ENCODE data around the gene ZBTB26. TPM values are rescaled to one million over a fixed set of nuclear protein-coding genes. Genes with fewer than 3 reads are reported as not detected.

The ZBTB26 gene
- total RNA-seq, 1 experiment from 2014 or later: 4.5 TPM

- CTCF ChIA-PET: no interaction called here
- intact Hi-C loops (cut with micrococcal nuclease; ENCODE audit: unreplicated experiment) (no loop called here), in situ Hi-C loops (cut with HindIII; ENCODE audit: low pct_unique_long_range_greater_than_20kb, low sequenced_read_pairs) (no loop called here)
- ATAC-seq (no peak), DNase-seq (ENCODE audit: low read depth, low spot score) (no peak)
- H3K9me3 ChIP-seq (ENCODE audit: control insufficient read depth, insufficient read depth, low read depth, low read length): no peaks in the 10 kb centered on the region
- H3K4me1 ChIP-seq (ENCODE audit: control insufficient read depth, insufficient read depth, low read length): no peaks in the 10 kb centered on the region
- H3K27me3 ChIP-seq (ENCODE audit: control insufficient read depth, insufficient read depth, low read length): no peaks in the 10 kb centered on the region
- no peak overlapping the region for H3K4me3 ChIP-seq (ENCODE audit: low read depth in 2 of 2, low read length in 2 of 2)
- POLR2A ChIA-PET: no interaction called here
- TF ChIP-seq TCF7L2 (IDR thresholded peaks at IDR 0.05; ENCODE audit: low read depth, low read length): no peak
- no peak for TF ChIP-seq CTCF (IDR thresholded peaks at IDR 0.05)
- no peak for TF ChIP-seq POLR2AphosphoS5 (IDR thresholded peaks at IDR 0.05; ENCODE audit: low read depth, low read length)
- TF ChIP-seq REST (IDR thresholded peaks at IDR 0.05; ENCODE audit: insufficient read depth in 1 of 2, low read depth in 2 of 2, low read length in 1 of 2): no peak
- no peak for TF ChIP-seq SIN3A (IDR thresholded peaks at IDR 0.05; ENCODE audit: borderline replicate concordance, insufficient read depth, low read depth, low read length)
- BruUV-seq (replicated peaks): no TSS peak
- no peak overlapping the region for H3K27ac ChIP-seq (ENCODE audit: low read length)
- peaks cover 4% of the 10 kb centered on the region; the same call in 1 of the 2 replicates for H3K36me3 ChIP-seq (ENCODE audit: control insufficient read depth, insufficient read depth, low read length)
Observed at GRCh38 chr9:122975196-122975595, 43.9 kb upstream of the ZBTB26 start.

GRCh38 chr9:122961139-122961538, 29.8 kb upstream of the ZBTB26 start:
- H3K9me3 ChIP-seq (ENCODE audit: control insufficient read depth, insufficient read depth, low read depth, low read length): no peaks in the 10 kb centered on the region
- no TSS peak for BruUV-seq (replicated peaks)
- CTCF ChIA-PET: no interaction called here
- H3K4me3 ChIP-seq (ENCODE audit: low read depth in 2 of 2, low read length in 2 of 2): no peak overlapping the region
- ATAC-seq: no peak
- no peaks in the 10 kb centered on the region; the same call in 1 of the 2 replicates for H3K36me3 ChIP-seq (ENCODE audit: control insufficient read depth, insufficient read depth, low read length)
- intact Hi-C loops (cut with micrococcal nuclease; ENCODE audit: unreplicated experiment): no loop called here
- DNase-seq (ENCODE audit: low read depth, low spot score): no peak
- no peaks in the 10 kb centered on the region for H3K4me1 ChIP-seq (ENCODE audit: control insufficient read depth, insufficient read depth, low read length)
- H3K27me3 ChIP-seq (ENCODE audit: control insufficient read depth, insufficient read depth, low read length): no peaks in the 10 kb centered on the region
- in situ Hi-C loops (cut with HindIII; ENCODE audit: low pct_unique_long_range_greater_than_20kb, low sequenced_read_pairs): no loop called here
- no peak for TF ChIP-seq TCF7L2 (IDR thresholded peaks at IDR 0.05; ENCODE audit: low read depth, low read length)
- TF ChIP-seq CTCF (IDR thresholded peaks at IDR 0.05): no peak
- no peak for TF ChIP-seq POLR2AphosphoS5 (IDR thresholded peaks at IDR 0.05; ENCODE audit: low read depth, low read length)
- TF ChIP-seq REST (IDR thresholded peaks at IDR 0.05; ENCODE audit: insufficient read depth in 1 of 2, low read depth in 2 of 2, low read length in 1 of 2): no peak
- TF ChIP-seq SIN3A (IDR thresholded peaks at IDR 0.05; ENCODE audit: borderline replicate concordance, insufficient read depth, low read depth, low read length): no peak
- H3K27ac ChIP-seq (ENCODE audit: low read length): no peak overlapping the region
- POLR2A ChIA-PET: no interaction called here
